ENCODE measurements around the gene RNASET2.

- no peak for TF ChIP-seq CTCF (IDR thresholded peaks at IDR 0.05)
- no peak for TF ChIP-seq EZH2 (IDR thresholded peaks at IDR 0.05)
Observed at GRCh38 chr6:166905505-166906134, 50.7 kb downstream of the RNASET2 start.

All from neural progenitor cell (in vitro differentiated cells).